Neural progenitor cell (in vitro differentiated cells): ENCODE data around the gene RAB8B. TPM values are rescaled to one million over a fixed set of nuclear protein-coding genes. Genes with fewer than 3 reads are reported as not detected.

ENCODE experiments used
- DNase-seq: peaks from one replicate; pipeline ENCODE4 v3.0.0-alpha.2; 2016; ENCODE audit warnings: low spot score
- H2AFZ ChIP-seq: fragments of 200-600 bp; sonication (generic); replicated peaks from 2 replicates; pipeline ENCODE4 v1.6.1; 2016; ENCODE audit warnings: antibody characterized with exemption
- H3F3A ChIP-seq: fragments of 200-600 bp; sonication (generic); 2 replicates; pipeline ENCODE4 v1.6.1; 2016; ENCODE audit warnings: antibody characterized with exemption, low read depth
- H3K27ac ChIP-seq: fragments of 200-600 bp; sonication (generic); 2 replicates; pipeline ENCODE4 v1.5.1; 2016; ENCODE audit warnings: mild to moderate bottlenecking
- H3K27me3 ChIP-seq: fragments of 200-600 bp; sonication (generic); 2 replicates; pipeline ENCODE4 v1.6.1; 2016; ENCODE audit warnings: mild to moderate bottlenecking, moderate library complexity
- H3K36me3 ChIP-seq: fragments of 200-600 bp; sonication (generic); 2 replicates; pipeline ENCODE4 v1.5.1; 2016
- H3K4me1 ChIP-seq: fragments of 200-600 bp; sonication (generic); 2 replicates; pipeline ENCODE4 v1.6.1; 2016; ENCODE audit warnings: mixed run types
- H3K4me2 ChIP-seq: fragments of 200-600 bp; sonication (generic); 2 replicates; pipeline ENCODE4 v1.6.1; 2016
- H3K4me3 ChIP-seq: fragments of 200-600 bp; sonication (generic); 2 replicates; pipeline ENCODE4 v1.5.1; 2016
- H3K79me2 ChIP-seq: fragments of 200-600 bp; sonication (generic); 2 replicates; pipeline ENCODE4 v1.6.1; 2016; ENCODE audit warnings: low read depth
- H3K9ac ChIP-seq: fragments of 200-600 bp; sonication (generic); 2 replicates; pipeline ENCODE4 v1.6.1; 2016
- H3K9me3 ChIP-seq: fragments of 200-600 bp; sonication (generic); 2 replicates; pipeline ENCODE4 v1.5.1; 2016; ENCODE audit warnings: low read depth
- H4K20me1 ChIP-seq: fragments of 200-600 bp; sonication (generic); 2 replicates; pipeline ENCODE4 v1.6.1; 2016; ENCODE audit warnings: low read depth
- H3K27ac Mint-ChIP-seq: 3 replicates; pipeline ENCODE4 v1.8.0; 2021; ENCODE audit warnings: mixed read lengths
- H3K27me3 Mint-ChIP-seq: 2 replicates; pipeline ENCODE4 v1.8.0; 2022; ENCODE audit warnings: low read depth, mild to moderate bottlenecking, inconsistent platforms, moderate library complexity, mixed read lengths; ENCODE audit not compliant: insufficient read depth
- H3K36me3 Mint-ChIP-seq: 3 replicates; pipeline ENCODE4 v1.8.0; 2021; ENCODE audit warnings: mixed read lengths
- H3K4me1 Mint-ChIP-seq: 3 replicates; pipeline ENCODE4 v1.8.0; 2021; ENCODE audit warnings: mixed read lengths
- H3K4me3 Mint-ChIP-seq: 3 replicates; pipeline ENCODE4 v1.8.0; 2021; ENCODE audit warnings: mild to moderate bottlenecking, moderate library complexity, mixed read lengths
- H3K9me3 Mint-ChIP-seq: 3 replicates; pipeline ENCODE4 v1.8.0; 2020; ENCODE audit warnings: mixed read lengths
- EZH2 ChIP-seq: fragments of 200-600 bp; sonication (generic); IDR thresholded peaks from 2 replicates; pipeline ENCODE4 v1.6.1; 2017; ENCODE audit warnings: antibody characterized with exemption, mild to moderate bottlenecking, moderate library complexity
- EZH2phosphoT487 ChIP-seq: fragments of 200-600 bp; sonication (generic); IDR thresholded peaks from 2 replicates; pipeline ENCODE4 v1.6.1; 2017; ENCODE audit warnings: antibody characterized with exemption
- total RNA-seq: library from RNA; depleted of rRNA; stranded (reverse); fragments of >200 nt; gene quantifications from 2 replicates; pipeline ENCODE4 v1.2.3, GENCODE V29; 2015; ENCODE audit warnings: low replicate concordance
- TF ChIP-seq, protein P1 (sequence below): fragments of 200-600 bp; sonication (generic); IDR thresholded peaks from 2 replicates; pipeline ENCODE4 v1.5.1; 2017; ENCODE audit warnings: antibody characterized with exemption, mild to moderate bottlenecking

The RAB8B gene
- total RNA-seq, 1 donor from 2014 or later, result 107 TPM

DNA sequence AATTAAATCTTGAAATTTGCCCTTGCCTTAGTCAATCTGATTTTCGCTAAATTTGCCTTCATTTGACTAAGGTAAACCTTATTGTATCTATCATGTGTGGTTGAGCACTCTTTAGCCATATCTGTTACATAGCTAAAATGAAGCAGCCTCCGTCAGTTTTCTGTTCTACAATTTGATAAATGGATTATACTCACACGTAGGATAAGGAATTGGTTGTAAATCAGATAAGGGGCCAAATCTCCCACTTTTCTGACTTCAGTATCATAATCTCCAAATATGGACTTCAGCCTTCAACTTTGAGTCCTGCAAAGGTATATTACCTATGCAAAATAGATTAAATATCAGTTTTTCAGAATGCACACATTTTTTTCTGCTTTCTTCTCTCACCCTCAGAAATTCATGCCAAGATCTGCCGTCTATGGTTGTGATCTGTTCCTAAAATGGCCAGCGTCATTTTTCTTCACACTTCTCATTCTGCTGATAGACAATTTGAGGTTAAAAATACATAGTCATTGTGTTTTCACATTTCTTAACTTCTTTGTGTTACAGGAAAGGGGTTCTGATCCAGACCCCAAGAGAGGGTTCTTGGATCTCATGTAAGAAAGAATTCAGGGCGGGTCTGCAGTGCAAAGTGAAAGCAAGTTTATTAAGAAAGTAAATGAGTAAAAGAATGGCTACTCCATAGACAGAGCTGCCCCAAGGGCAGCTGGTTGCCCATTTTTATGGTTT is 36.9 kb downstream of the RAB8B start:
- Histone ChIP-seq H3K9ac (no peak overlapping the region), H3K4me2 (no peak overlapping the region), H2AFZ (no peak overlapping the region), H3K27me3 (no peaks in the 10 kb centered on the region), H3K36me3 (no peaks in the 10 kb centered on the region), H3K9me3 (no peaks in the 10 kb centered on the region), H3K27ac (no peak overlapping the region), H3K4me1 (peaks cover 15% of the 10 kb centered on the region), H3F3A (peaks cover 3% of the 10 kb centered on the region), H3K79me2 (peaks cover 34% of the 10 kb centered on the region), H3K4me3 (no peak overlapping the region), H4K20me1 (peaks cover 8% of the 10 kb centered on the region)
- Mint-ChIP-seq H3K36me3 (no peaks in the 10 kb centered on the region), H3K27me3 (no peaks in the 10 kb centered on the region), H3K9me3 (no peaks in the 10 kb centered on the region), H3K4me1 (peaks cover 15% of the 10 kb centered on the region), H3K4me3 (no peak overlapping the region), H3K27ac (no peak overlapping the region)
- TF ChIP-seq EZH2phosphoT487, result no peak
- no peak for TF ChIP-seq EZH2
- TF ChIP-seq, protein P1, sequence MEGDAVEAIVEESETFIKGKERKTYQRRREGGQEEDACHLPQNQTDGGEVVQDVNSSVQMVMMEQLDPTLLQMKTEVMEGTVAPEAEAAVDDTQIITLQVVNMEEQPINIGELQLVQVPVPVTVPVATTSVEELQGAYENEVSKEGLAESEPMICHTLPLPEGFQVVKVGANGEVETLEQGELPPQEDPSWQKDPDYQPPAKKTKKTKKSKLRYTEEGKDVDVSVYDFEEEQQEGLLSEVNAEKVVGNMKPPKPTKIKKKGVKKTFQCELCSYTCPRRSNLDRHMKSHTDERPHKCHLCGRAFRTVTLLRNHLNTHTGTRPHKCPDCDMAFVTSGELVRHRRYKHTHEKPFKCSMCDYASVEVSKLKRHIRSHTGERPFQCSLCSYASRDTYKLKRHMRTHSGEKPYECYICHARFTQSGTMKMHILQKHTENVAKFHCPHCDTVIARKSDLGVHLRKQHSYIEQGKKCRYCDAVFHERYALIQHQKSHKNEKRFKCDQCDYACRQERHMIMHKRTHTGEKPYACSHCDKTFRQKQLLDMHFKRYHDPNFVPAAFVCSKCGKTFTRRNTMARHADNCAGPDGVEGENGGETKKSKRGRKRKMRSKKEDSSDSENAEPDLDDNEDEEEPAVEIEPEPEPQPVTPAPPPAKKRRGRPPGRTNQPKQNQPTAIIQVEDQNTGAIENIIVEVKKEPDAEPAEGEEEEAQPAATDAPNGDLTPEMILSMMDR, result no peak
- no peak for DNase-seq

DNA sequence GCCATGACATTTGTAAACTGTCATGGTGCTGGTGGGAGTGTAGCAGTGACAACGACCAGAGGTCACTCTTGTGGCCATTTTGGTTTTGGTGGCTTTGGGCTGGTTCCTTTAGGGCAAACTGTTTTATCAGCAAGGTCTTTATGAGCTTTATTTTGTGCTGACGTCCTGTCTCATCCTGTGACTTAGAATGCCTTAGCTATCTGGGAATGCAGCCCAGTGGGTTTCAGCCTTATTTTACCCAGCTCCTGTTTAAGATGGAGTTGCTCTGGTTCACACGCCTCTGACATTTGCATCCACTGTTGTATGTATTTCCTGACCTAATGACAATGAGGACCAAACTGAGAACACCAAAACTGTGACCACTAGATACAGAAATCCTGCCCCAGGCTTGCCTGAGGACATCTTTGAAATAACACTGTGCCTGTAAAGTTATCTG is 37.6 kb downstream of the RAB8B start:
- no peak overlapping the region for H3K27ac Mint-ChIP-seq
- no peaks in the 10 kb centered on the region for H3K9me3 Mint-ChIP-seq
- TF ChIP-seq, protein P1, result no peak
- TF ChIP-seq EZH2 (no peak), EZH2phosphoT487 (no peak)
- Histone ChIP-seq H3K4me3 (no peak overlapping the region), H3K27ac (no peak overlapping the region), H3K4me1 (peaks cover 17% of the 10 kb centered on the region), H2AFZ (no peak overlapping the region), H3K36me3 (no peaks in the 10 kb centered on the region), H4K20me1 (peaks cover 11% of the 10 kb centered on the region), H3F3A (peaks cover 8% of the 10 kb centered on the region), H3K4me2 (no peak overlapping the region), H3K79me2 (peaks cover 34% of the 10 kb centered on the region), H3K27me3 (no peaks in the 10 kb centered on the region), H3K9ac (no peak overlapping the region), H3K9me3 (no peaks in the 10 kb centered on the region)
- H3K4me3 Mint-ChIP-seq, result no peak overlapping the region
- peaks cover 21% of the 10 kb centered on the region for H3K4me1 Mint-ChIP-seq
- H3K27me3 Mint-ChIP-seq, result no peaks in the 10 kb centered on the region
- no peak for DNase-seq
- H3K36me3 Mint-ChIP-seq, result no peaks in the 10 kb centered on the region

DNA sequence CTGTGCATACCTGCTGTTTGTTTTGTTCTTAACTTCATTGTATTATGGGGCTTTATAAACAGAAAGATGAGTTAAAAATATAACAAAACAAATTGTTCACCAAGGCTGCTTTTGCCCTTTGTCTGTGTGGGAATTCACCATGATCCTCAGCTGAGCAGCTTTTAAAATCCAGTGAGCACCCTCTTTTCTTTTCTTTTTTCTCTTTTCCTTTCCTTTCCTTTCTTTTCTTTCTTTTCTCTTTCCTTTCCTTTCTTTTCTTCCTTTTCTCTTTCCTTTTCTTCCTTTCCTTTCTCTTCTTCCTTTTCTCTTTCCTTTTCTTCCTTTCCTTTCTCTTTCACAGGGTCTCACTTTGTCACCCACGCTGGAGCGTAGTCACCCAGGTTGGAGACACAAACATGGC is 38.3 kb downstream of the RAB8B start:
- H3K27me3 Mint-ChIP-seq, result no peaks in the 10 kb centered on the region
- H2AFZ ChIP-seq, result no peak overlapping the region
- TF ChIP-seq EZH2 (no peak), EZH2phosphoT487 (no peak)
- TF ChIP-seq, protein P1, result no peak
- no peak overlapping the region for H3K4me3 Mint-ChIP-seq
- H3K4me2 ChIP-seq, result no peak overlapping the region
- H3K27ac Mint-ChIP-seq, result peak overlapping the region; percentile 19
- H3K9ac ChIP-seq, result no peak overlapping the region
- H3K27ac ChIP-seq, result no peak overlapping the region
- H3K4me1 Mint-ChIP-seq, result peaks cover 22% of the 10 kb centered on the region
- H3K36me3 ChIP-seq, result no peaks in the 10 kb centered on the region
- DNase-seq, result no peak
- H4K20me1 ChIP-seq, result peaks cover 15% of the 10 kb centered on the region
- no peaks in the 10 kb centered on the region for H3K9me3 ChIP-seq
- no peaks in the 10 kb centered on the region for H3K36me3 Mint-ChIP-seq
- no peaks in the 10 kb centered on the region for H3K9me3 Mint-ChIP-seq
- no peaks in the 10 kb centered on the region for H3K27me3 ChIP-seq
- H3K79me2 ChIP-seq, result peaks cover 35% of the 10 kb centered on the region
- peaks cover 8% of the 10 kb centered on the region for H3F3A ChIP-seq
- no peak overlapping the region for H3K4me3 ChIP-seq
- peaks cover 19% of the 10 kb centered on the region for H3K4me1 ChIP-seq
